HEK293 (cell line): ENCODE results near the gene PRKCE.

Source experiments
- CTCF ChIA-PET: fragments of 350-600 bp; formaldehyde crosslinking; extraction: SDS; loops from one replicate; lab custom pipeline; 2021; ENCODE audit warnings: antibody characterized with exemption; lab: Yijun Ruan, JAX
- POLR2A ChIA-PET: fragments of 300-600 bp; formaldehyde crosslinking; extraction: SDS; loops from one replicate; lab custom pipeline; 2020; ENCODE audit warnings: antibody characterized with exemption, inconsistent platforms; lab: Yijun Ruan, JAX
- H3K27ac ChIP-seq: fragments of 200-500 bp; sonication (Bioruptor generic); 2 replicates; pipeline ENCODE4 v1.5.1; 2014; ENCODE audit warnings: low read depth, low read length, control low read depth, inconsistent platforms; ENCODE audit errors: extremely low read depth
- H3K36me3 ChIP-seq, 2 experiments: fragments of 200-500 bp in 1 of 2; sonication (Bioruptor generic) in 1 of 2; 1 replicate in 1 of 2; 2 replicates in 1 of 2; pipeline ENCODE4 v1.5.1; 2014 to 2017; ENCODE audit warnings: inconsistent platforms in 2 of 2, low read length in 2 of 2; ENCODE audit not compliant: control insufficient read depth in 2 of 2, insufficient read depth in 1 of 2
- H3K4me1 ChIP-seq: fragments of 200-500 bp; sonication (Bioruptor generic); 2 replicates; pipeline ENCODE4 v1.5.1; 2014; ENCODE audit warnings: mild to moderate bottlenecking, low read length, inconsistent platforms; ENCODE audit not compliant: control insufficient read depth, insufficient read depth
- H3K4me3 ChIP-seq: 2 replicates; pipeline ENCODE4 v1.5.1; 2011; ENCODE audit warnings: low read depth, mild to moderate bottlenecking, control low read depth, low read length, moderate library complexity
- H3K9me3 ChIP-seq: fragments of 200-500 bp; sonication (Bioruptor generic); 2 replicates; pipeline ENCODE4 v1.5.1; 2014; ENCODE audit warnings: low read depth, low read length, inconsistent platforms; ENCODE audit not compliant: control insufficient read depth, insufficient read depth
- KLF9 ChIP-seq: fragments of 450-650 bp; formaldehyde crosslinking; IDR thresholded peaks from 2 replicates; pipeline ENCODE4 v1.5.1; 2016; ENCODE audit warnings: missing biosample characterization, missing genetic modification characterization, low read depth
- SCRT2 ChIP-seq: fragments of 450-650 bp; formaldehyde crosslinking; IDR thresholded peaks from 2 replicates; pipeline ENCODE4 v1.5.1; 2016; ENCODE audit warnings: missing biosample characterization, missing genetic modification characterization
- SP2 ChIP-seq: fragments of 450-650 bp; formaldehyde crosslinking; IDR thresholded peaks from 2 replicates; pipeline ENCODE4 v1.5.1; 2016; ENCODE audit warnings: missing biosample characterization, missing genetic modification characterization
- ZNF335 ChIP-seq: fragments of 450-650 bp; formaldehyde crosslinking; conservative IDR thresholded peaks from 2 replicates; pipeline ENCODE4 v1.5.1; 2016; ENCODE audit warnings: missing biosample characterization, missing genetic modification characterization
- ZNF37A ChIP-seq: fragments of 450-650 bp; IDR thresholded peaks from 2 replicates; pipeline ENCODE4 v1.5.1; 2018; ENCODE audit warnings: missing biosample characterization, missing genetic modification characterization
- ZNF529 ChIP-seq: fragments of 450-650 bp; formaldehyde crosslinking; IDR thresholded peaks from 2 replicates; pipeline ENCODE4 v1.5.1; 2017; ENCODE audit warnings: missing genetic modification characterization, missing biosample characterization; ENCODE audit not compliant: insufficient replicate concordance
- ZNF621 ChIP-seq: fragments of 450-650 bp; formaldehyde crosslinking; IDR thresholded peaks from 2 replicates; pipeline ENCODE4 v1.5.1; 2017; ENCODE audit warnings: missing biosample characterization, missing genetic modification characterization
- ZNF654 ChIP-seq: fragments of 450-650 bp; formaldehyde crosslinking; IDR thresholded peaks from 2 replicates; pipeline ENCODE4 v1.5.1; 2016; ENCODE audit warnings: low read depth, missing biosample characterization, missing genetic modification characterization
- ZNF660 ChIP-seq: fragments of 450-650 bp; IDR thresholded peaks from 2 replicates; pipeline ENCODE4 v1.5.1; 2018; ENCODE audit warnings: missing biosample characterization, mild to moderate bottlenecking, missing genetic modification characterization
- TF ChIP-seq, protein P1 (sequence below): fragments of 450-650 bp; formaldehyde crosslinking; IDR thresholded peaks from 2 replicates; pipeline ENCODE4 v1.5.1; 2016; ENCODE audit warnings: missing biosample characterization, missing genetic modification characterization
- TF ChIP-seq, protein P2 (sequence below): fragments of 450-650 bp; formaldehyde crosslinking; IDR thresholded peaks from 2 replicates; pipeline ENCODE4 v1.5.1; 2016; ENCODE audit warnings: missing biosample characterization, missing genetic modification characterization, borderline replicate concordance
- TF ChIP-seq, protein P3 (sequence below): fragments of 450-650 bp; formaldehyde crosslinking; IDR thresholded peaks from 2 replicates; pipeline ENCODE4 v1.5.1; 2017; ENCODE audit warnings: missing biosample characterization, missing genetic modification characterization
- TF ChIP-seq, protein P4 (sequence below): fragments of 450-650 bp; IDR thresholded peaks from 2 replicates; pipeline ENCODE4 v1.5.1; 2018; ENCODE audit warnings: missing biosample characterization, missing genetic modification characterization
- TF ChIP-seq, protein P5 (sequence below): fragments of 450-650 bp; formaldehyde crosslinking; IDR thresholded peaks from 2 replicates; pipeline ENCODE4 v1.5.1; 2016; ENCODE audit warnings: missing biosample characterization, missing genetic modification characterization
- TF ChIP-seq, protein P6 (sequence below): sonication (generic); formaldehyde crosslinking; IDR thresholded peaks from 2 replicates; pipeline ENCODE4 v1.8.1; 2022; ENCODE audit warnings: mild to moderate bottlenecking, moderate library complexity, missing genetic modification reagents

Gene PRKCE

DNA sequence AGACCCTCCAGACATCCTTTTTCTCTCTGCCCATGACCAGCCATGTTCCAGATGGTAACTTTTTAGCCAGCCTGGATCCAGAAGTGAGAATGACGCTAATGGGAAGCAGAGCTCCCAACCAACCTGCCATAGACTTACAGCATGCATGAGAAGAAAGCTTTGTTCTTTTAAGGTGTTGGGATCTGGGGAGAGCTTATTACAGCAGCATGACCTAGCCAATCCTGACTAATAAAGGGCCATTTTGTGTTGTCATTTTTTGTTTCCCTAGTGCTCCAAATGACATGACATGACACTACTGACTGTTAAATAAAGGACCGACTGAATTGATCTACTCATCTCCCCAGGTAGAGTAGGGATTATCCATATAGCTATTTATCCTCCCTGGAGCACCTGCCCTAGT is 5.2 kb upstream of the PRKCE start:
- H3K36me3 ChIP-seq, result no peaks in the 10 kb centered on the region
- no peaks in the 10 kb centered on the region for H3K9me3 ChIP-seq
- ChIA-PET CTCF (interaction anchor here (0.6 to 3.1 kb wide), 7 partner anchors 59 to 695 kb away, joined by 3 to 15 read pairs (median 4); no protein-coding TSS in a partner anchor), POLR2A (no interaction called here)
- no peak for TF ChIP-seq ZNF654
- no peak for TF ChIP-seq KLF9 (tag by site-specific recombination)
- no peak for TF ChIP-seq ZNF37A
- TF ChIP-seq, protein P1, sequence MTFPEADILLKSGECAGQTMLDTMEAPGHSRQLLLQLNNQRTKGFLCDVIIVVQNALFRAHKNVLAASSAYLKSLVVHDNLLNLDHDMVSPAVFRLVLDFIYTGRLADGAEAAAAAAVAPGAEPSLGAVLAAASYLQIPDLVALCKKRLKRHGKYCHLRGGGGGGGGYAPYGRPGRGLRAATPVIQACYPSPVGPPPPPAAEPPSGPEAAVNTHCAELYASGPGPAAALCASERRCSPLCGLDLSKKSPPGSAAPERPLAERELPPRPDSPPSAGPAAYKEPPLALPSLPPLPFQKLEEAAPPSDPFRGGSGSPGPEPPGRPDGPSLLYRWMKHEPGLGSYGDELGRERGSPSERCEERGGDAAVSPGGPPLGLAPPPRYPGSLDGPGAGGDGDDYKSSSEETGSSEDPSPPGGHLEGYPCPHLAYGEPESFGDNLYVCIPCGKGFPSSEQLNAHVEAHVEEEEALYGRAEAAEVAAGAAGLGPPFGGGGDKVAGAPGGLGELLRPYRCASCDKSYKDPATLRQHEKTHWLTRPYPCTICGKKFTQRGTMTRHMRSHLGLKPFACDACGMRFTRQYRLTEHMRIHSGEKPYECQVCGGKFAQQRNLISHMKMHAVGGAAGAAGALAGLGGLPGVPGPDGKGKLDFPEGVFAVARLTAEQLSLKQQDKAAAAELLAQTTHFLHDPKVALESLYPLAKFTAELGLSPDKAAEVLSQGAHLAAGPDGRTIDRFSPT (tag by site-specific recombination), result no peak
- no peak for TF ChIP-seq SP2 (tag by site-specific recombination)
- TF ChIP-seq ZNF529 (tag by site-specific recombination), result no peak
- TF ChIP-seq ZNF335, result no peak
- TF ChIP-seq, protein P2, sequence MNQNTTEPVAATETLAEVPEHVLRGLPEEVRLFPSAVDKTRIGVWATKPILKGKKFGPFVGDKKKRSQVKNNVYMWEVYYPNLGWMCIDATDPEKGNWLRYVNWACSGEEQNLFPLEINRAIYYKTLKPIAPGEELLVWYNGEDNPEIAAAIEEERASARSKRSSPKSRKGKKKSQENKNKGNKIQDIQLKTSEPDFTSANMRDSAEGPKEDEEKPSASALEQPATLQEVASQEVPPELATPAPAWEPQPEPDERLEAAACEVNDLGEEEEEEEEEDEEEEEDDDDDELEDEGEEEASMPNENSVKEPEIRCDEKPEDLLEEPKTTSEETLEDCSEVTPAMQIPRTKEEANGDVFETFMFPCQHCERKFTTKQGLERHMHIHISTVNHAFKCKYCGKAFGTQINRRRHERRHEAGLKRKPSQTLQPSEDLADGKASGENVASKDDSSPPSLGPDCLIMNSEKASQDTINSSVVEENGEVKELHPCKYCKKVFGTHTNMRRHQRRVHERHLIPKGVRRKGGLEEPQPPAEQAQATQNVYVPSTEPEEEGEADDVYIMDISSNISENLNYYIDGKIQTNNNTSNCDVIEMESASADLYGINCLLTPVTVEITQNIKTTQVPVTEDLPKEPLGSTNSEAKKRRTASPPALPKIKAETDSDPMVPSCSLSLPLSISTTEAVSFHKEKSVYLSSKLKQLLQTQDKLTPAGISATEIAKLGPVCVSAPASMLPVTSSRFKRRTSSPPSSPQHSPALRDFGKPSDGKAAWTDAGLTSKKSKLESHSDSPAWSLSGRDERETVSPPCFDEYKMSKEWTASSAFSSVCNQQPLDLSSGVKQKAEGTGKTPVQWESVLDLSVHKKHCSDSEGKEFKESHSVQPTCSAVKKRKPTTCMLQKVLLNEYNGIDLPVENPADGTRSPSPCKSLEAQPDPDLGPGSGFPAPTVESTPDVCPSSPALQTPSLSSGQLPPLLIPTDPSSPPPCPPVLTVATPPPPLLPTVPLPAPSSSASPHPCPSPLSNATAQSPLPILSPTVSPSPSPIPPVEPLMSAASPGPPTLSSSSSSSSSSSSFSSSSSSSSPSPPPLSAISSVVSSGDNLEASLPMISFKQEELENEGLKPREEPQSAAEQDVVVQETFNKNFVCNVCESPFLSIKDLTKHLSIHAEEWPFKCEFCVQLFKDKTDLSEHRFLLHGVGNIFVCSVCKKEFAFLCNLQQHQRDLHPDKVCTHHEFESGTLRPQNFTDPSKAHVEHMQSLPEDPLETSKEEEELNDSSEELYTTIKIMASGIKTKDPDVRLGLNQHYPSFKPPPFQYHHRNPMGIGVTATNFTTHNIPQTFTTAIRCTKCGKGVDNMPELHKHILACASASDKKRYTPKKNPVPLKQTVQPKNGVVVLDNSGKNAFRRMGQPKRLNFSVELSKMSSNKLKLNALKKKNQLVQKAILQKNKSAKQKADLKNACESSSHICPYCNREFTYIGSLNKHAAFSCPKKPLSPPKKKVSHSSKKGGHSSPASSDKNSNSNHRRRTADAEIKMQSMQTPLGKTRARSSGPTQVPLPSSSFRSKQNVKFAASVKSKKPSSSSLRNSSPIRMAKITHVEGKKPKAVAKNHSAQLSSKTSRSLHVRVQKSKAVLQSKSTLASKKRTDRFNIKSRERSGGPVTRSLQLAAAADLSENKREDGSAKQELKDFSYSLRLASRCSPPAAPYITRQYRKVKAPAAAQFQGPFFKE, result no peak
- TF ChIP-seq, protein P3, sequence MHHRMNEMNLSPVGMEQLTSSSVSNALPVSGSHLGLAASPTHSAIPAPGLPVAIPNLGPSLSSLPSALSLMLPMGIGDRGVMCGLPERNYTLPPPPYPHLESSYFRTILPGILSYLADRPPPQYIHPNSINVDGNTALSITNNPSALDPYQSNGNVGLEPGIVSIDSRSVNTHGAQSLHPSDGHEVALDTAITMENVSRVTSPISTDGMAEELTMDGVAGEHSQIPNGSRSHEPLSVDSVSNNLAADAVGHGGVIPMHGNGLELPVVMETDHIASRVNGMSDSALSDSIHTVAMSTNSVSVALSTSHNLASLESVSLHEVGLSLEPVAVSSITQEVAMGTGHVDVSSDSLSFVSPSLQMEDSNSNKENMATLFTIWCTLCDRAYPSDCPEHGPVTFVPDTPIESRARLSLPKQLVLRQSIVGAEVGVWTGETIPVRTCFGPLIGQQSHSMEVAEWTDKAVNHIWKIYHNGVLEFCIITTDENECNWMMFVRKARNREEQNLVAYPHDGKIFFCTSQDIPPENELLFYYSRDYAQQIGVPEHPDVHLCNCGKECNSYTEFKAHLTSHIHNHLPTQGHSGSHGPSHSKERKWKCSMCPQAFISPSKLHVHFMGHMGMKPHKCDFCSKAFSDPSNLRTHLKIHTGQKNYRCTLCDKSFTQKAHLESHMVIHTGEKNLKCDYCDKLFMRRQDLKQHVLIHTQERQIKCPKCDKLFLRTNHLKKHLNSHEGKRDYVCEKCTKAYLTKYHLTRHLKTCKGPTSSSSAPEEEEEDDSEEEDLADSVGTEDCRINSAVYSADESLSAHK, result no peak
- no peak for TF ChIP-seq ZNF621 (tag by site-specific recombination)
- TF ChIP-seq, protein P4, sequence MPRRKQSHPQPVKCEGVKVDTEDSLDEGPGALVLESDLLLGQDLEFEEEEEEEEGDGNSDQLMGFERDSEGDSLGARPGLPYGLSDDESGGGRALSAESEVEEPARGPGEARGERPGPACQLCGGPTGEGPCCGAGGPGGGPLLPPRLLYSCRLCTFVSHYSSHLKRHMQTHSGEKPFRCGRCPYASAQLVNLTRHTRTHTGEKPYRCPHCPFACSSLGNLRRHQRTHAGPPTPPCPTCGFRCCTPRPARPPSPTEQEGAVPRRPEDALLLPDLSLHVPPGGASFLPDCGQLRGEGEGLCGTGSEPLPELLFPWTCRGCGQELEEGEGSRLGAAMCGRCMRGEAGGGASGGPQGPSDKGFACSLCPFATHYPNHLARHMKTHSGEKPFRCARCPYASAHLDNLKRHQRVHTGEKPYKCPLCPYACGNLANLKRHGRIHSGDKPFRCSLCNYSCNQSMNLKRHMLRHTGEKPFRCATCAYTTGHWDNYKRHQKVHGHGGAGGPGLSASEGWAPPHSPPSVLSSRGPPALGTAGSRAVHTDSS (tag by site-specific recombination), result no peak
- TF ChIP-seq, protein P5, sequence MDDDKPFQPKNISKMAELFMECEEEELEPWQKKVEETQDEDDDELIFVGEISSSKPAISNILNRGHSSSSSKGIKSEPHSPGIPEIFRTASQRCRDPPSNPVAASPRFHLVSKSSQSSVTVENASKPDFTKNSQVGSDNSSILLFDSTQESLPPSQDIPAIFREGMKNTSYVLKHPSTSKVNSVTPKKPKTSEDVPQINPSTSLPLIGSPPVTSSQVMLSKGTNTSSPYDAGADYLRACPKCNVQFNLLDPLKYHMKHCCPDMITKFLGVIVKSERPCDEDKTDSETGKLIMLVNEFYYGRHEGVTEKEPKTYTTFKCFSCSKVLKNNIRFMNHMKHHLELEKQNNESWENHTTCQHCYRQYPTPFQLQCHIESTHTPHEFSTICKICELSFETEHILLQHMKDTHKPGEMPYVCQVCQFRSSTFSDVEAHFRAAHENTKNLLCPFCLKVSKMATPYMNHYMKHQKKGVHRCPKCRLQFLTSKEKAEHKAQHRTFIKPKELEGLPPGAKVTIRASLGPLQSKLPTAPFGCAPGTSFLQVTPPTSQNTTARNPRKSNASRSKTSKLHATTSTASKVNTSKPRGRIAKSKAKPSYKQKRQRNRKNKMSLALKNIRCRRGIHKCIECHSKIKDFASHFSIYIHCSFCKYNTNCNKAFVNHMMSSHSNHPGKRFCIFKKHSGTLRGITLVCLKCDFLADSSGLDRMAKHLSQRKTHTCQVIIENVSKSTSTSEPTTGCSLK (tag by site-specific recombination), result no peak
- TF ChIP-seq, protein P6, sequence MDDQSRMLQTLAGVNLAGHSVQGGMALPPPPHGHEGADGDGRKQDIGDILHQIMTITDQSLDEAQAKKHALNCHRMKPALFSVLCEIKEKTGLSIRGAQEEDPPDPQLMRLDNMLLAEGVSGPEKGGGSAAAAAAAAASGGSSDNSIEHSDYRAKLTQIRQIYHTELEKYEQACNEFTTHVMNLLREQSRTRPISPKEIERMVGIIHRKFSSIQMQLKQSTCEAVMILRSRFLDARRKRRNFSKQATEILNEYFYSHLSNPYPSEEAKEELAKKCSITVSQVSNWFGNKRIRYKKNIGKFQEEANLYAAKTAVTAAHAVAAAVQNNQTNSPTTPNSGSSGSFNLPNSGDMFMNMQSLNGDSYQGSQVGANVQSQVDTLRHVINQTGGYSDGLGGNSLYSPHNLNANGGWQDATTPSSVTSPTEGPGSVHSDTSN, result no peak
- no peak for TF ChIP-seq ZNF660
- TF ChIP-seq SCRT2 (tag by site-specific recombination), result no peak
- H3K4me1 ChIP-seq, result peaks cover 8% of the 10 kb centered on the region; the same call in 1 of the 2 replicates
- H3K27ac ChIP-seq, result no peak overlapping the region
- H3K4me3 ChIP-seq, result no peak overlapping the region
